Fibroblast of gingiva (primary cell): ENCODE measurements around the gene TADA1.
"Not testable (repeated sequence)": the region's sequence is repeated elsewhere in the genome, so short reads cannot be mapped to it uniquely, and the experiment has no call there.

Source experiments
- DNase-seq: peaks from one replicate; pipeline ENCODE4 v3.0.0-alpha.2; 2011; ENCODE audit warnings: low read depth

Gene TADA1

GRCh38 chr1:166889776-166890175 is 13.7 kb upstream of the TADA1 start:
- DNase-seq, result no peak

DNA sequence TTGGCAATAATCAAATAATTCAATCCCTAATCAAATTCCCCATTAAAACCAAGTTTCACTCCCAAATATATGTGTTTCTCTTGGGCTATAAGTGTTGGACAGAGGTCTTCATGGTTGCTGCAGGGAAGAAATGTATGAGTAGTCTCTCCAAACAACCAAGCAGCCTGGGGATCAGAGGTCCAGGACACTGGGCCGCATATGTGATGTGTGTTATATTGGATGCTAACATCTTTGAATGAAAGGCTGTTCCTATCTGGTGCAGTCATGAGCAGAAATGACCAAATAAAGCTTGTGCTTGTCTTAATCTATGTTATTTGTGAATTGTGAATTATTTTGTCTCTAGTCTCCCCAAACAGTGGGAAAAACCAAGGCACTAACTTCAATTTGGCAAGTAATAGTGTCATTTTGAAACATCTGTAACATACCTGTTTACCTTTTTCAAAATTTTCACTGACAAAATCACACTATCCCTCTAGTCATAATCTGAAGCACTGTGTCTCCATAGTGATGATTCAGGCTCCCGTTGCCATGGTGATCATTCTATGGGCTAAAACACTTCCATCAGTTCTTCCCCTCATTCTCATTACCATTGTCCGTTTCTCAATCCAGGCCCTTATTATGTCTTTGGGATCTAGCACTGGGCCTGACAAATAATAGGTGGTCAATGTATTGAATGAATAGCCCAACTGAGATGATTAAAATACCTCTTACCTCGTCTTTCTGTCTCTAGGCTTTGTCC is 12.5 kb upstream of the TADA1 start:
- DNase-seq, result no peak

DNA sequence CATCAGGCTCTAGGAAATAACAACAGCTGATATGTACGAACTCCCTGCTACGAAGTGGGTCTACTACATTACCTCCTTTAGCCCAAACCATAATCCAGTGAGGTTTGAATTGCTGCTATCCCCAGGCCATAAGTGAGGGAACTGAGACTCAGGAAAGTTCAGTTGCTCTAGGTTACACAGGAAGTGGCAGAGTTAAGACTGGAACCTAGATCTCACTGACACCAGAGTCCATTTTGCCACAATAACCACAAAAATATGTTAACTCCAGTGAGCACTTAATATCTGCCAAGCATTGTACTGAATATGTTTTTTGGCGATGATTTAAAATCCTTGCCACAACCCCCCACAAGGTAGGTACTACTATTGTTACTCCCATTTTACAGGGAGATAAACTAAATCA is 8.9 kb upstream of the TADA1 start:
- no peak for DNase-seq

DNA sequence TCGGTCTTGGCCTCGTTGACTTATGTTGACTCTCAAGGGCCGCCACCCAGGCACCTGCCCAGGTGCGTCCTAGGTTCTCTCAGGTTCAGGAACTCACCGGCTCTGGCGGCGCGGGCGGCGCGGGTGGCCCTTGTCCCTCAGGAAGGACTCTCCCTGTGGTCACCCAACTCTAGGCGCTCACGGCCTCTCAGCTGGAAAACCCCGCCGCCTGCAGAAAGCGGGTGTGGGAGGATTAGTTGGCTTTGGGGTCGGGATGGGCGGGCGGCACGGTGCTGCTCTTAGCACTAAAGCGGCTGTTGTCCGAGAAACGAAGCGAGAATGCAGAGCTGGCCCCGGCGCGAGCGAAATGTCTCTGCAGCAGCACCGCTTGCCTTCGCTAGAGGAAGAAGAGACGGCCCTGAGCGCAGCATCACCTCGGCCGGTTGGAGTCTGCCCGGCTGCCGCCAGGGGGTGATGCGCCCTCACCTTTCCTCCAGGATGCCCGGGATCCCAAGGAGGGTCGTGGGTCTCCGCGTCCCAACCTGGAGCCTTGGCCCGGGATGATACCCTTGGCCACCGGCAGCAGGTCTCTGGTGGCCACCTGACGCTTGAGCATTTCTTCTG is 8.1 kb upstream of the TADA1 start:
- DNase-seq, result no peak

GRCh38 chr1:166882893-166883292 is 6.8 kb upstream of the TADA1 start:
- DNase-seq, result no peak

DNA sequence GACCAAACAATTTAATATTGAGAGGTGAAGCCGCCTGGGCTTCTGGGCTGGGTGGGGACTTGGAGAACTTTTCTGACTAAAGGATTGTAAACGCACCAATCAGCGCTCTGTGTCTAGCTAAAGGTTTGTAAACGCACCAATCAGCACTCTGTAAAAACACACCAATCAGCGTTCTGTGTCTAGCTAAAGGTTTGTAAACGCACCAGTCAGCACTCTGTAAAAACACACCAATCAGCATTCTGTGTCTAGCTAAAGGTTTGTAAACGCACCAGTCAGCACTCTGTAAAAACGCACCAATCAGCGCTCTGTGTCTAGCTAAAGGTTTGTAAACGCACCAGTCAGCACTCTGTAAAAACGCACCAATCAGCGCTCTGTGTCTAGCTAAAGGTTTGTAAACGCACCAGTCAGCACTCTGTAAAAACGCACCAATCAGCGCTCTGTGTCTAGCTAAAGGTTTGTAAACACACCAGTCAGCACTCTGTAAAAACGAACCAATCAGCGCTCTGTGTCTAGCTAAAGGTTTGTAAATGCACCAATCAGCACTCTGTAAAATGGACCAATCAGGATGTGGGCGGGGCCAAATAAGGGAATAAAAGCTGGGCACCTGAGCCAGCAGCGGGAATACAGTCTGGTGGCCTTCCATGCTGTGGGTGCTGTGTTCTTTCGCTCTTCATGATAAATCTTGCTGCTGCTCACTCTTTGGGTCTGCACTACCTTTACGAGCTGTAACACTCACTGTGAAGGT is 2.3 kb upstream of the TADA1 start:
- DNase-seq, result not testable (repeated sequence)

GRCh38 chr1:166876540-166876838 is 425 bp upstream of the TADA1 start:
- DNase-seq, result no peak

DNA sequence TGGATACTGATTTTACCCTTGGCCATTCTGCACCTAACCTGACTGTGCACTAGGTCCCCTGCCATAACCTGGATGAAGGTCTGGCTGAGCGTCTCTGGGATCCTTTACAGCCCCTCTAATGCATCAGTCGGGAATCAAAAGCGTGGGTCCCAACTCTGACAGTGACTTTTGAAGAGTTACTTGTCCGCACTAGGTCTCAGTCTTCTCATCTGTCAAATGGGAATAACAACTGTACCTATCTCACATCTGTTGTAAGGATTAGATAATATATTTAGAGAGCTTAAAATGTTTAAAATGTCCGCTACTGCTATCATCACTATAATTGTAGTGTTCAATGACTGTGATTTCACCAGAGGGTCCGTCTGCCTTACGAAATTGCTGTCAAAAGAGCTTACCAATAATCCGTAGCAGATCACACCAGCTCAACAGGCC is 746 bp downstream of the TADA1 start:
- no peak for DNase-seq

- no peak for DNase-seq
These were observed 1.6 kb downstream of the TADA1 start for GRCh38 chr1:166874464-166874863.

GRCh38 chr1:166870584-166870983 is 5.5 kb downstream of the TADA1 start:
- no peak for DNase-seq

GRCh38 chr1:166869318-166870099 is 6.6 kb downstream of the TADA1 start:
- no peak for DNase-seq

GRCh38 chr1:166868639-166869038 is 7.4 kb downstream of the TADA1 start:
- DNase-seq, result no peak

DNA sequence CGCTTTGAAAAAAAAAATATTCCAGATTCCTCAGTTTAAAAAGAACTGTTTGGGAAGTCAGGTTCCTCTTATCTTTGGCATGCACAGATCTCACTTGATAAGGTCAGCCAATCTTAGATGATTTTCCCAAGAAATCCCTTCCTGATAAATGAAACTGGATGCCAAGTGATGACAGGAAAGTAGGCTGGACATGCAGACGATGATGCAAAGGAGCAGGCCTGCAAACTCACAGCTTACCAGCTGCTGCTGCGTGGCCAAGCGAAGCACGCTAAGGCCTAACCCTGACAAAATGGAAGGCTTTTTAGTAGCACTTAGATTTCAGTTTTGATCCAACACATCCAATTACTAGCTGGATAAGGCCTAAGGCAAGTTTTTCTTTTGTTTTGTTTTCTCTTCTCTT is 10.1 kb downstream of the TADA1 start:
- DNase-seq, result no peak

- DNase-seq, result no peak
These were observed 16.5 kb downstream of the TADA1 start for GRCh38 chr1:166859597-166859996.

- DNase-seq, result no peak
These were observed 17.2 kb downstream of the TADA1 start for GRCh38 chr1:166858726-166859419.

- no peak for DNase-seq
These were observed 18.1 kb downstream of the TADA1 start for GRCh38 chr1:166857995-166858394.

DNA sequence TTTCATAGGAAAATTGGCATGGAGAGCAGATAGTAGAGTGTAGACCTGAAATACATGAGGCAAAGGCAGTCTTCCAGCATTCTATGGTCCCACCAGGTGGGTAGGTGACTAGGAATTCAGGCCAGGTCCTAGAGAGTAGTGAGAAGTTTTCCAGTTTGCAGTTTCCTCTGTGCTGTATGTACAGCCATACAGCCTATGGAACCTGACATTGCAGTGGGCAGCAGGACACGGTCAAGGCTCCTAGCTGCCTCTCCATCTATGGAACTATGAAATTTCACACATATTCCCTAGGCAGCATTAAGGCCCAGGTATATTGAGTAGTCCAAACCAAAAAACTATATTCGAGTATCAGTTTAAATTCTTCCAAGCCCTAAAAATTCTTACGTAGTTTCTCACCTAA is 20.5 kb downstream of the TADA1 start:
- no peak for DNase-seq

- DNase-seq, result no peak
These were observed 23.1 kb downstream of the TADA1 start for GRCh38 chr1:166852918-166853317.

- no peak for DNase-seq
These were observed 26.9 kb downstream of the TADA1 start for GRCh38 chr1:166849135-166849534.

- DNase-seq, result no peak
These were observed 27.9 kb downstream of the TADA1 start for GRCh38 chr1:166848193-166848592.

DNA sequence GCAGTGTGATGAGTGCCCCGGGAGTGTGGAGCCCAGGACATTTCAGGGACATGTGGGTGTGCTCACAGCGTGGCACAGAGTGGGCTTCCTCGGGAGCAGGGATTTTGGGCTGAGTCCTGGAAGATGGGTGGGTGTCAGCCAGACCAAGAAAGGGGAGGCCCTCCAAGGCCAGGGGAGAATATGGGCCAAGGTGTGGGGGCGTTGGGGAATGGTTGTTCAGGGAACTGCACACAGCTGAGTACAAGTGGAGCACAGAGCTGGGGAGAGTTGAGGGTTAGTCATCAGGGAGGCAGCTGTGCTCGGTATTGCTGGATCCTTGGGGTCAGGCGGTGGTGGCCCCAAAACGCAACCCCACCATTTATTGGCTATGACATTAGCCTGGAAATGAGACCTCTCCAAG is 31.3 kb downstream of the TADA1 start:
- DNase-seq, result no peak
